ENCODE measurements around the gene ZNF568.

The ZNF568 gene

DNA sequence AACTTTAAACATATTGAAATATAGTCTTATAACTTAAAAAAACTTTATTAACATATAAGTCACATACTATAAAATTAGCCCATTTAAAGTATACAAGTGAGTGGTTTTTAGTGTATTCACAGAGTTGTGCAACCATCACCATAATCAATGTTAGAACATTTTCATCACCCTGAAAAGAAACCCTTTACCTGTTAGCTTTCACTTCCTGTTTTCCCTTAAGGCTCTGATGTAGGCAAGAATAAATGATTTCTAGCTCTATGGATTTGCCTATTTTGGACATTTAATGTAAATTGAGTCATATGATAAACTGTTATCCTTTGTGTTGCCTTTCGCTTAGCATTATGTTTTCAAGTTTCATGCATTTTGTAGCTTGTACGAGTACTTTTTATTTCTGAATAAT is 15.6 kb downstream of the ZNF568 start:
- Histone ChIP-seq H3K9me3 (ENCODE audit: low read depth, low read length) (peaks cover 6% of the 10 kb centered on the region; the same call in 1 of the 2 replicates), H3K4me3 (no peak overlapping the region), H3K36me3 (ENCODE audit: insufficient read depth, low read length) (peaks cover 2% of the 10 kb centered on the region; the same call in 1 of the 2 replicates), H3K9ac (ENCODE audit: insufficient read length) (no peak overlapping the region), H3K27ac (no peak overlapping the region)
- no peak for DNase-seq (ENCODE audit: low read depth, low spot score)
- no peak for TF ChIP-seq FOXP2 (optimal IDR thresholded peaks at IDR 0.05; ENCODE audit: control extremely low read depth, extremely low read length, insufficient read depth)
- no peak for TF ChIP-seq EZH2 (IDR thresholded peaks at IDR 0.05)
- no peak for TF ChIP-seq POLR2AphosphoS5 (IDR thresholded peaks at IDR 0.05; ENCODE audit: borderline replicate concordance, low read depth, low read length)

DNA sequence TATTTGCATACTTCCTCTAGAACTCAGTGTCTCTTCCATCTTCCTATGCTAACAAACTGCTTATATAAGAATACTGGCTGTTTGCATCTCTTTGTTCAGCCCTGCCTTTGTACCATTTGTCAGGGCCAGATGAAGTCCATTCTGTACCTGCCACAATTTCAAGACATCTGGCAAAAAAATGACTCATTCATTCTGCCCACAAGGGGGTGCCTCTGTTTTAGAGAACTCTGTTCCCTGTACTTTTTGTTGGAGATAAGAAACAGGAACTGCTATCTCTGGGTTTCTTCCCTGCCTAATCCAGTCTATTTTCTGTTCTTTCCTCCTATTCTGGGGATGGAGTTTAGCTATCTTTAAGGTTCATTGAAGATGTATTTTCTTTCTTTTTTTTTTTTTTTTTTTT is 23.0 kb downstream of the ZNF568 start:
- peaks cover 12% of the 10 kb centered on the region; the same call in 1 of the 2 replicates for H3K36me3 ChIP-seq (ENCODE audit: insufficient read depth, low read length)
- no peak overlapping the region for H3K4me3 ChIP-seq
- no peaks in the 10 kb centered on the region for H3K9me3 ChIP-seq (ENCODE audit: low read depth, low read length)
- no peak overlapping the region for H3K9ac ChIP-seq (ENCODE audit: insufficient read length)
- TF ChIP-seq POLR2AphosphoS5 (IDR thresholded peaks at IDR 0.05; ENCODE audit: borderline replicate concordance, low read depth, low read length): no peak
- no peak for TF ChIP-seq EZH2 (IDR thresholded peaks at IDR 0.05)
- no peak for TF ChIP-seq FOXP2 (optimal IDR thresholded peaks at IDR 0.05; ENCODE audit: control extremely low read depth, extremely low read length, insufficient read depth)
- no peak overlapping the region for H3K27ac ChIP-seq
- no peak for DNase-seq (ENCODE audit: low read depth, low spot score)

DNA sequence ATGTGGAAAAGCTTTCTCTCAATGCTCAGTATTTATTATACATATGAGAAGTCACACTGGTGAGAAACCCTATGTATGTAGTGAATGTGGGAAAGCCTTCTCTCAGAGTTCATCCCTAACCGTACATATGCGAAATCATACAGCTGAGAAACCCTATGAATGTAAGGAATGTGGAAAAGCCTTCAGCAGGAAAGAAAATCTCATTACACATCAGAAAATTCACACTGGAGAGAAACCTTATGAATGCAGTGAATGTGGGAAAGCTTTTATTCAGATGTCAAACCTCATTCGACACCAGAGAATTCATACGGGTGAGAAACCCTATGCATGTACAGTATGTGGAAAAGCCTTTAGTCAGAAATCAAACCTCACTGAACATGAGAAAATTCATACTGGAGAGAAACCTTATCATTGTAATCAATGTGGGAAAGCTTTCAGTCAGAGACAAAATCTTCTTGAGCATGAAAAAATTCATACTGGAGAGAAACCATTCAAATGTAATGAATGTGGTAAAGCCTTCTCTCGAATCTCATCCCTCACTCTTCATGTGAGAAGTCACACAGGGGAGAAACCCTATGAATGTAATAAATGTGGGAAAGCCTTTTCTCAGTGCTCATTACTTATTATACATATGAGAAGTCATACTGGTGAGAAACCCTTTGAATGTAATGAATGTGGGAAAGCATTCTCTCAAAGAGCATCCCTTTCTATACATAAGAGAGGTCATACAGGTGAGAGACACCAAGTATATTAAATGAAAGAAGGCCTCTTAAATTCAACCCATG is 34.4 kb downstream of the ZNF568 start:
- TF ChIP-seq EZH2 (IDR thresholded peaks at IDR 0.05): no peak
- TF ChIP-seq POLR2AphosphoS5 (IDR thresholded peaks at IDR 0.05; ENCODE audit: borderline replicate concordance, low read depth, low read length): no peak
- TF ChIP-seq FOXP2 (optimal IDR thresholded peaks at IDR 0.05; ENCODE audit: control extremely low read depth, extremely low read length, insufficient read depth): no peak
- H3K27ac ChIP-seq: no peak overlapping the region
- H3K9ac ChIP-seq (ENCODE audit: insufficient read length): no peak overlapping the region
- no peak overlapping the region for H3K4me3 ChIP-seq
- peaks cover 4% of the 10 kb centered on the region; the same call in 1 of the 2 replicates for H3K9me3 ChIP-seq (ENCODE audit: low read depth, low read length)
- no peak for DNase-seq (ENCODE audit: low read depth, low spot score)
- H3K36me3 ChIP-seq (ENCODE audit: insufficient read depth, low read length): peaks cover 8% of the 10 kb centered on the region; the same call in 1 of the 2 replicates

DNA sequence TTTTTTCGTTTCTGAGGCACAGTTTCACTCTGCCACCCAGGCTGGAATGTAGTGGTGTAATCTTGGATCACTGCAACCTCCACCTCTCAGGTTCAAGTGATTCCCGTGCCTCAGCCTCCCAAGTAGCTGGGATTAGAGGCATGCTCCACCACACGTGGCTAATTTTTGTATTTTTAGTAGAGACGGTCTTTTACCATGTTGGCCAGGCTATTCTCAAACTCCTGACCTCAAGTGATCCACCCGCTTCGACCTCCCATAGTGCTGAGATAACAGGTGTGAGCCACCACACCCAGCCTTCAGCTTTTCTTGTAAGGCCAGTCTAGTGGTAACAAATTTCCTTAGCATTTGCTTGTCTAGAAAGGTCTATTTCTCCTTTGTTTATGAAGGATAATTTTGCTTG is 46.2 kb downstream of the ZNF568 start:
- H3K4me3 ChIP-seq: no peak overlapping the region
- no peak for DNase-seq (ENCODE audit: low read depth, low spot score)
- H3K9ac ChIP-seq (ENCODE audit: insufficient read length): no peak overlapping the region
- no peaks in the 10 kb centered on the region for H3K36me3 ChIP-seq (ENCODE audit: insufficient read depth, low read length)
- no peaks in the 10 kb centered on the region for H3K9me3 ChIP-seq (ENCODE audit: low read depth, low read length)
- TF ChIP-seq FOXP2 (optimal IDR thresholded peaks at IDR 0.05; ENCODE audit: control extremely low read depth, extremely low read length, insufficient read depth): no peak
- no peak for TF ChIP-seq POLR2AphosphoS5 (IDR thresholded peaks at IDR 0.05; ENCODE audit: borderline replicate concordance, low read depth, low read length)
- TF ChIP-seq EZH2 (IDR thresholded peaks at IDR 0.05): no peak
- no peak overlapping the region for H3K27ac ChIP-seq

DNA sequence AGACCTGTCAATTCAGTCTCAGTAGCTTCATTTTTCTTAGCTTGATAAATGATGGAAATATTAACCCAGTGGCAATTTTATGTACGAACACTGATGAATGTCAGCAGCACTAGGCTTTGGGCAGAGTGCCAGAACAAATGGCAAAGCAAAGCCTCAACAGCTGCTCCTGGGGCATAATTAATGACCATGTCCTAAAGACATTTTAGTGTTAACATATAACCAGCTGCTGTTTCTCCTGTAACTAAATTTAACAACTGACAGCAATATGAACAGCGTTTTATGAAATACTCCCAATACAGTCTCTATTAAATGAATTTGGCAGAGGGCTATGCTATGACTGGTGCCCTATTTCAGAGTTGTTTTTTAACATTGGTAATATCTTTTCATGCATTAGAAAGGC is 47.1 kb downstream of the ZNF568 start:
- no peak overlapping the region for H3K9ac ChIP-seq (ENCODE audit: insufficient read length)
- no peaks in the 10 kb centered on the region for H3K9me3 ChIP-seq (ENCODE audit: low read depth, low read length)
- no peak overlapping the region for H3K4me3 ChIP-seq
- H3K36me3 ChIP-seq (ENCODE audit: insufficient read depth, low read length): no peaks in the 10 kb centered on the region
- no peak overlapping the region for H3K27ac ChIP-seq
- no peak for TF ChIP-seq EZH2 (IDR thresholded peaks at IDR 0.05)
- TF ChIP-seq FOXP2 (optimal IDR thresholded peaks at IDR 0.05; ENCODE audit: control extremely low read depth, extremely low read length, insufficient read depth): no peak
- TF ChIP-seq POLR2AphosphoS5 (IDR thresholded peaks at IDR 0.05; ENCODE audit: borderline replicate concordance, low read depth, low read length): no peak
- no peak for DNase-seq (ENCODE audit: low read depth, low spot score)

GRCh38 chr19:36972571-36972970 is 56.4 kb downstream of the ZNF568 start:
- Histone ChIP-seq H3K9me3 (ENCODE audit: low read depth, low read length) (no peaks in the 10 kb centered on the region; the same call in 1 of the 2 replicates), H3K9ac (ENCODE audit: insufficient read length) (no peak overlapping the region), H3K36me3 (ENCODE audit: insufficient read depth, low read length) (no peaks in the 10 kb centered on the region), H3K27ac (no peak overlapping the region), H3K4me3 (no peak overlapping the region)
- no peak for DNase-seq (ENCODE audit: low read depth, low spot score)
- TF ChIP-seq FOXP2 (optimal IDR thresholded peaks at IDR 0.05; ENCODE audit: control extremely low read depth, extremely low read length, insufficient read depth): no peak

- TF ChIP-seq EZH2 (IDR thresholded peaks at IDR 0.05): no peak
- TF ChIP-seq POLR2AphosphoS5 (IDR thresholded peaks at IDR 0.05; ENCODE audit: borderline replicate concordance, low read depth, low read length): no peak
- TF ChIP-seq FOXP2 (optimal IDR thresholded peaks at IDR 0.05; ENCODE audit: control extremely low read depth, extremely low read length, insufficient read depth): no peak
- H3K36me3 ChIP-seq (ENCODE audit: insufficient read depth, low read length): no peaks in the 10 kb centered on the region
- H3K27ac ChIP-seq: no peak overlapping the region
- H3K4me3 ChIP-seq: no peak overlapping the region
- H3K9ac ChIP-seq (ENCODE audit: insufficient read length): no peak overlapping the region
- H3K9me3 ChIP-seq (ENCODE audit: low read depth, low read length): no peaks in the 10 kb centered on the region; the same call in 1 of the 2 replicates
- no peak for DNase-seq (ENCODE audit: low read depth, low spot score)
Observed at GRCh38 chr19:36973021-36973843, 57.1 kb downstream of the ZNF568 start.

DNA sequence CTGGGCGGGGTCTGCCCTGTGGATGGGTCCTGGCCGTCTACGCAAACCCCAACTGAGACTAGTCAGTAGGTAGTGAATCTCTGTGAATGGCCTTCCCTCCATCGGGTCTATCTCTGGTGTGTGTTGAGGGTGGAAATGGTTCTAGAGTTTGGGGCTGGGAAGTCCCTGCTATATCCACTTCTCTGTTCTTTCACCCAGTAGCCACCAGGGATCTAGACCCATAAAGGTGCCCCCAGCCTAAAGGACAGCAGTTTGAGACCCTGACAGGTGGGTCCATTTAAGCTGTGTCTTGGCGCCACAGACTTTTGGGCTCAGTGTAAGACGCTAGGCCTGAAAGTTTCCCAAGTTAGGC is 57.7 kb downstream of the ZNF568 start:
- DNase-seq (ENCODE audit: low read depth, low spot score): no peak
- Histone ChIP-seq H3K4me3 (no peak overlapping the region), H3K36me3 (ENCODE audit: insufficient read depth, low read length) (no peaks in the 10 kb centered on the region), H3K9ac (ENCODE audit: insufficient read length) (no peak overlapping the region), H3K9me3 (ENCODE audit: low read depth, low read length) (no peaks in the 10 kb centered on the region; the same call in 1 of the 2 replicates), H3K27ac (no peak overlapping the region)
- no peak for TF ChIP-seq POLR2AphosphoS5 (IDR thresholded peaks at IDR 0.05; ENCODE audit: borderline replicate concordance, low read depth, low read length)
- no peak for TF ChIP-seq EZH2 (IDR thresholded peaks at IDR 0.05)
- no peak for TF ChIP-seq FOXP2 (optimal IDR thresholded peaks at IDR 0.05; ENCODE audit: control extremely low read depth, extremely low read length, insufficient read depth)

All from SK-N-MC (cell line).